Gastroesophageal sphincter (tissue), 4 donors: ENCODE data around the gene WLS. TPM values are rescaled to one million over a fixed set of nuclear protein-coding genes. Genes with fewer than 3 reads are reported as not detected.

Source experiments
- ATAC-seq: fragments of 150-250 bp; one replicate; pipeline ENCODE4 v1.9.1; 2016; ENCODE audit warnings: mild to moderate bottlenecking, moderate library complexity
- H3K27ac ChIP-seq, 4 donors: fragments of 200-600 bp; sonication (generic) in 3 of 4; 1 replicate in 3 of 4; 2 replicates in 1 of 4; pipeline ENCODE4 v1.5.1; 2016 to 2019
- H3K27me3 ChIP-seq: fragments of 200-600 bp; sonication (generic); one replicate; pipeline ENCODE4 v1.5.1; 2019
- H3K36me3 ChIP-seq, 2 donors: fragments of 200-600 bp; sonication (generic); one replicate each; pipeline ENCODE4 v1.5.1; 2019; ENCODE audit warnings: control low read depth in 1 of 2
- H3K4me1 ChIP-seq, 3 donors: fragments of 200-600 bp; sonication (generic); 1 replicate in 2 of 3; 2 replicates in 1 of 3; pipeline ENCODE4 v1.5.1; 2016 to 2019; ENCODE audit warnings: control low read depth in 2 of 3
- H3K4me3 ChIP-seq, 2 donors: fragments of 200-600 bp; sonication (generic); one replicate each; pipeline ENCODE4 v1.5.1; 2019; ENCODE audit warnings: mild to moderate bottlenecking in 1 of 2, moderate library complexity in 1 of 2
- H3K9me3 ChIP-seq, 3 donors: fragments of 200-600 bp; sonication (generic); one replicate each; pipeline ENCODE4 v1.5.1; 2017 to 2019; ENCODE audit warnings: control low read depth in 2 of 3
- CTCF ChIP-seq, 4 experiments: fragments of 200-600 bp in 2 of 4; fragments of 450-650 bp in 2 of 4; sonication (generic) in 1 of 4; IDR thresholded peaks; one replicate each; pipeline ENCODE4 v1.5.1; 2017 to 2019; ENCODE audit warnings: antibody characterized with exemption in 4 of 4, mild to moderate bottlenecking in 2 of 4, moderate library complexity in 2 of 4
- EP300 ChIP-seq: sonication (generic); formaldehyde crosslinking; IDR thresholded peaks from one replicate; pipeline ENCODE4 v1.6.1; 2017; ENCODE audit warnings: antibody characterized with exemption, mild to moderate bottlenecking
- POLR2A ChIP-seq, 2 donors: fragments of 450-650 bp; IDR thresholded peaks; one replicate each; pipeline ENCODE4 v1.6.1; 2017; ENCODE audit warnings: antibody characterized with exemption in 2 of 2, mild to moderate bottlenecking in 2 of 2, moderate library complexity in 1 of 2
- POLR2AphosphoS5 ChIP-seq: sonication (generic); formaldehyde crosslinking; IDR thresholded peaks from one replicate; pipeline ENCODE4 v1.6.1; 2017; ENCODE audit warnings: antibody characterized with exemption
- WGBS, 2 donors: methylation state at CpG; one replicate each; pipeline ENCODE4 v1.1.5; 2018; ENCODE audit warnings: low coverage in 1 of 2; 5-methylcytosine and 5-hydroxymethylcytosine counted together
- total RNA-seq, 4 donors: library from RNA; depleted of rRNA; stranded (reverse); fragments of >200 nt; gene quantifications; one replicate each; pipeline ENCODE4 v1.1.0, GENCODE V29; 2016

The WLS gene
- total RNA-seq, 4 donors from 2014 or later: 120 to 280 (median 263) TPM

- Histone ChIP-seq H3K36me3 (no peaks in the 10 kb centered on the region), H3K27me3 (no peaks in the 10 kb centered on the region), H3K4me1 (peaks cover 3 to 95% (median 24%) of the 10 kb centered on the region in 3 donors), H3K4me3 (no peak overlapping the region), H3K9me3 (no peaks in the 10 kb centered on the region), H3K27ac (peak overlapping the region in 3 of 4 donors; percentile 19 to 76 (median 40))
- WGBS, 2 donors: 80 to 90% methylated on average over 2 of the region's 2 CpGs
- no peak for ATAC-seq
- no peak for TF ChIP-seq POLR2AphosphoS5
- TF ChIP-seq CTCF (IDR thresholded peaks at IDR 0.05): no peak
- no peak for TF ChIP-seq EP300
- no peak for TF ChIP-seq POLR2A (IDR thresholded peaks at IDR 0.05)
Observed at GRCh38 chr1:68199603-68200002, 32.7 kb downstream of the WLS start.

- Histone ChIP-seq H3K27ac (peak overlapping the region in 2 of 4 donors; percentile 71 to 76), H3K9me3 (no peaks in the 10 kb centered on the region), H3K27me3 (no peaks in the 10 kb centered on the region), H3K36me3 (peaks cover 0 to 3% of the 10 kb centered on the region in 2 donors), H3K4me1 (peaks cover 3 to 95% (median 24%) of the 10 kb centered on the region in 3 donors), H3K4me3 (no peak overlapping the region)
- no peak for ATAC-seq
- TF ChIP-seq POLR2A (IDR thresholded peaks at IDR 0.05) (no peak), CTCF (IDR thresholded peaks at IDR 0.05) (no peak), EP300 (no peak), POLR2AphosphoS5 (no peak)
- 41 to 85% methylated on average over 2 of the region's 2 CpGs for WGBS, 2 donors
Observed at GRCh38 chr1:68198752-68199151, 33.6 kb downstream of the WLS start.

GRCh38 chr1:68197891-68198290 lies 34.4 kb downstream of the WLS start:
- no peaks in the 10 kb centered on the region for H3K27me3 ChIP-seq
- ATAC-seq: no peak
- no peak overlapping the region for H3K4me3 ChIP-seq
- no peaks in the 10 kb centered on the region for H3K9me3 ChIP-seq
- WGBS, 2 donors: 36 to 47% methylated on average over 1 of the region's 1 CpG
- H3K4me1 ChIP-seq: peaks cover 3 to 87% (median 24%) of the 10 kb centered on the region in 3 donors
- peaks cover 0 to 7% of the 10 kb centered on the region in 2 donors for H3K36me3 ChIP-seq
- H3K27ac ChIP-seq: peak overlapping the region; percentile 49 to 76 (median 63)
- TF ChIP-seq CTCF (IDR thresholded peaks at IDR 0.05) (no peak), EP300 (no peak), POLR2A (IDR thresholded peaks at IDR 0.05) (no peak), POLR2AphosphoS5 (no peak)

GRCh38 chr1:68197461-68197860 lies 34.9 kb downstream of the WLS start:
- no peak for TF ChIP-seq CTCF (IDR thresholded peaks at IDR 0.05)
- TF ChIP-seq EP300: no peak
- no peak for TF ChIP-seq POLR2A (IDR thresholded peaks at IDR 0.05)
- no peak for TF ChIP-seq POLR2AphosphoS5
- H3K36me3 ChIP-seq: peaks cover 0 to 11% of the 10 kb centered on the region in 2 donors
- no peak for ATAC-seq
- peak overlapping the region; percentile 49 to 76 (median 63) for H3K27ac ChIP-seq
- peaks cover 3 to 82% (median 21%) of the 10 kb centered on the region in 3 donors for H3K4me1 ChIP-seq
- H3K9me3 ChIP-seq: no peaks in the 10 kb centered on the region
- H3K4me3 ChIP-seq: no peak overlapping the region
- H3K27me3 ChIP-seq: no peaks in the 10 kb centered on the region
- 55 to 72% methylated on average over 2 of the region's 2 CpGs for WGBS, 2 donors

GRCh38 chr1:68196676-68197075 lies 35.6 kb downstream of the WLS start:
- Histone ChIP-seq H3K4me1 (peaks cover 3 to 75% (median 13%) of the 10 kb centered on the region in 3 donors), H3K27ac (peak overlapping the region; percentile 38 to 76 (median 52)), H3K27me3 (no peaks in the 10 kb centered on the region), H3K4me3 (no peak overlapping the region), H3K9me3 (no peaks in the 10 kb centered on the region), H3K36me3 (peaks cover 0 to 18% of the 10 kb centered on the region in 2 donors)
- ATAC-seq: no peak
- TF ChIP-seq POLR2AphosphoS5: no peak
- TF ChIP-seq POLR2A (IDR thresholded peaks at IDR 0.05): no peak
- TF ChIP-seq CTCF (IDR thresholded peaks at IDR 0.05): no peak
- no peak for TF ChIP-seq EP300
- WGBS, 2 donors: 19 to 22% methylated on average over 3 of the region's 3 CpGs
